Cardiac muscle cell (in vitro differentiated cells and primary cell): Measurements from ENCODE around the gene GABRR2. TPM values are rescaled to one million over a fixed set of nuclear protein-coding genes. Genes with fewer than 3 reads are reported as not detected.

Experiments
- DNase-seq, 2 donors: peaks; one replicate each; pipeline versions ENCODE4 v3.0.0 to v3.0.0-alpha.2; 2010 to 2017; ENCODE audit warnings: low read depth in 1 of 2, low spot score in 1 of 2
- H3K27ac ChIP-seq: fragments of 200-600 bp; sonication (generic); 2 replicates; pipeline ENCODE4 v1.5.1; 2016
- H3K27me3 ChIP-seq: fragments of 200-600 bp; sonication (generic); 2 replicates; pipeline ENCODE4 v1.6.0; 2016; ENCODE audit warnings: control low read depth
- H3K36me3 ChIP-seq: fragments of 200-600 bp; sonication (generic); 2 replicates; pipeline ENCODE4 v1.5.1; 2016; ENCODE audit warnings: control low read depth
- H3K4me1 ChIP-seq: fragments of 200-600 bp; sonication (generic); 2 replicates; pipeline ENCODE4 v1.8.1; 2017; ENCODE audit warnings: low read depth, mild to moderate bottlenecking, mixed run types
- H3K4me3 ChIP-seq: fragments of 200-600 bp; sonication (generic); 2 replicates; pipeline ENCODE4 v1.5.1; 2016; ENCODE audit warnings: mild to moderate bottlenecking
- H3K9me3 ChIP-seq: fragments of 200-600 bp; sonication (generic); 2 replicates; pipeline ENCODE4 v1.5.1; 2017; ENCODE audit warnings: low read depth, mild to moderate bottlenecking, control low read depth
- CTCF ChIP-seq: IDR thresholded peaks from 2 replicates; pipeline ENCODE4 v1.5.1; 2012; ENCODE audit warnings: low read depth, mild to moderate bottlenecking, low read length
- polyA plus RNA-seq: library from polyadenylated mRNA; unstranded; fragments of >200 nt; fragmentation: Nextera tagmentation; extraction: Ambion mirVana; gene quantifications from 2 replicates; pipeline ENCODE4 v1.2.1, GENCODE V29; 2016
- total RNA-seq: library from RNA; depleted of rRNA; stranded (reverse); fragments of >200 nt; gene quantifications from 2 replicates; pipeline ENCODE4 v1.2.3, GENCODE V29; 2016

The GABRR2 gene
- total and polyA plus RNA-seq, 2 experiments from 2014 or later, result 0.50 to 0.83 TPM

- Histone ChIP-seq H3K27ac (no peak overlapping the region), H3K36me3 (no peaks in the 10 kb centered on the region), H3K4me1 (no peaks in the 10 kb centered on the region), H3K9me3 (no peaks in the 10 kb centered on the region), H3K27me3 (no peaks in the 10 kb centered on the region), H3K4me3 (no peak overlapping the region)
- no peak for TF ChIP-seq CTCF
- no peak for DNase-seq
Measured at GRCh38 chr6:89287351-89288028, 27.6 kb downstream of the GABRR2 start.

GRCh38 chr6:89286516-89286915 is 28.6 kb downstream of the GABRR2 start:
- Histone ChIP-seq H3K9me3 (no peaks in the 10 kb centered on the region), H3K27ac (no peak overlapping the region), H3K4me3 (no peak overlapping the region), H3K4me1 (no peaks in the 10 kb centered on the region), H3K36me3 (no peaks in the 10 kb centered on the region), H3K27me3 (no peaks in the 10 kb centered on the region)
- no peak for DNase-seq
- TF ChIP-seq CTCF, result no peak

- Histone ChIP-seq H3K4me3 (no peak overlapping the region), H3K36me3 (no peaks in the 10 kb centered on the region), H3K9me3 (no peaks in the 10 kb centered on the region), H3K27ac (no peak overlapping the region), H3K27me3 (no peaks in the 10 kb centered on the region), H3K4me1 (no peaks in the 10 kb centered on the region)
- TF ChIP-seq CTCF, result no peak
- no peak for DNase-seq
Measured at GRCh38 chr6:89284963-89285735, 29.9 kb downstream of the GABRR2 start.

- H3K36me3 ChIP-seq, result no peaks in the 10 kb centered on the region
- no peak overlapping the region for H3K4me3 ChIP-seq
- no peaks in the 10 kb centered on the region for H3K9me3 ChIP-seq
- H3K27ac ChIP-seq, result no peak overlapping the region
- DNase-seq, result no peak
- no peak for TF ChIP-seq CTCF
- H3K27me3 ChIP-seq, result no peaks in the 10 kb centered on the region
- no peaks in the 10 kb centered on the region for H3K4me1 ChIP-seq
Measured at GRCh38 chr6:89284081-89284480, 31.0 kb downstream of the GABRR2 start.

- Histone ChIP-seq H3K27ac (no peak overlapping the region), H3K4me1 (no peaks in the 10 kb centered on the region), H3K36me3 (no peaks in the 10 kb centered on the region), H3K9me3 (no peaks in the 10 kb centered on the region), H3K4me3 (no peak overlapping the region), H3K27me3 (no peaks in the 10 kb centered on the region)
- no peak for TF ChIP-seq CTCF
- DNase-seq, result no peak
Measured at GRCh38 chr6:89282749-89283148, 32.4 kb downstream of the GABRR2 start.
